ENCODE data around the gene GH1. TPM values are rescaled to one million over a fixed set of nuclear protein-coding genes. Genes with fewer than 3 reads are reported as not detected.
A peak's percentile ranks its signal among the peaks of the same experiment; 100 is the strongest.

The GH1 gene
- polyA plus RNA-seq, 1 of the 3 experiments (the other 2 are of a cell fraction): not detected

DNA sequence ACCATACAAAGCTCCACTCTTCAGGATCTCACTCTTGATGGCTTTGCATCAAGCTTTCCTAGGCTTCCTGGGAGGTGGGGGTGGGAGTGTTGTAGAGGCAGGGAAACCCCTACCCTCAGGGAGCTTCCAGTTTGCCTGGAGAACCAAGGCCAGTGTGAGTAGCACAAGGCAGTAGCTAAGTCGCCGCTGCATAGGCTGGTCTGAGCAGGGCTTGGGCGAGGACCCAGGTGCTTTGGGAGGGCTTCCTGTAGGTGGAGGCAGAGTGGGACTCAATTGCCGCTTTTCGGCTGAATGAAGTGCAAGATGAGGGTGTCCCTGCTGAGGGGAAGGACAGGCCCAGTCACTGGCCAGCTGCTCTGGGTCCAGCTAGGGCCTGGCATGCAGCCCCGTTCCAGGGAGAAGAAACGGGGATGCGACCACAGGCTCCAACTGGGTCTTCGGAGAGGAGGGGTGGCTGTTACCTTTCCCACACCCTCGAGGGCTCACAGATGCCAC lies 9.6 kb upstream of the GH1 start (continued):
- TF ChIP-seq SIN3A (IDR thresholded peaks at IDR 0.05; ENCODE audit: borderline replicate concordance, low read depth, low read length): no peak

DNA sequence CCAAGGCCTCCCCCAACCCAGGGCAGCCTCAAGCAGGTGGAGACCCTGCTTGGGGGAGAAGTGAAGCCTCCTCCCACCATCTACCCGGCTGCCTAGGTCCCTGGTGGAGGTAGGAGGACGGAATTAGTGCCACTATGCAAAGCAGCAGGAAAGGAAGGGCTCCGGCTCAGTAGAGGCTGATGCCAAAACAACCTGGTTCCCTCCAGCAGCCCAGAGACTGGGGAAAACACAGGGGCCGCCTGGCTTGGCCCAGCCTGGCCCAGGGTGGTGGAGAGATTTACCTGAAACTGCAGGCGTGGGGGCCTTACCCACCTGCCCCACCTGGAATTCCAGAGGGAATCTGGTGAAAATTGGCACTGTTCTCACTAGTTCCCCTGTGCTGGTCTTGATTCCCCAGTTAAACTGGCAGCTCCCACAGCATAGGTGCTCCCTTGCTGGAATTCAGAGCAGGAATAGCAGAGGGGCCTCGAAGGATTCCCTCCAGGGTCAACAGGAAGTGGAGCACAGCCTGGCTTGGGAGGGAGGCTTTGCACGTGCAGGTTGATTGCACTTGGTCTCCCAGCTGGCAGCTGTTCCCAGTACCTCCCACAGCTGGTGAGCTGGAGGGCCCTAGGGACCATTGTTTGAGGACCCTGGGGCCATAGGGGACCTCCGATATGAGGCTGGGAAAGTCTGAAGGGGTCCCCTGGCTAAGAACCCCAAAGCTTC lies 9.0 kb upstream of the GH1 start:
- 46% methylated on average over 7 of the region's 8 CpGs for WGBS (ENCODE audit: low lambda C conversion rate)
- no peak overlapping the region for H2AFZ ChIP-seq (ENCODE audit: low read depth)
- no peak overlapping the region for H3K27ac ChIP-seq (ENCODE audit: low read depth in 2 of 2, low read length in 1 of 2)
- no peaks in the 10 kb centered on the region for H3K27me3 ChIP-seq (ENCODE audit: insufficient read depth)
- H3K36me3 ChIP-seq (replicated peaks in 1 of 2; ENCODE audit: control insufficient read depth in 1 of 2, insufficient read depth in 2 of 2, low read length in 1 of 2): no peaks in the 10 kb centered on the region
- no peaks in the 10 kb centered on the region for H3K9me3 ChIP-seq
- H3K4me2 ChIP-seq: no peak overlapping the region
- H3F3A ChIP-seq (replicated peaks; ENCODE audit: insufficient read depth): no peaks in the 10 kb centered on the region
- POLR2A ChIA-PET: no interaction called here
- TF ChIP-seq MXI1 (IDR thresholded peaks at IDR 0.05; ENCODE audit: low read depth, low read length): no peak
- TF ChIP-seq CHD2 (IDR thresholded peaks at IDR 0.05; ENCODE audit: low read length, partially characterized antibody): no peak
- TF ChIP-seq FOXJ3 (CRISPR knock-in tag; IDR thresholded peaks at IDR 0.05): no peak
- no peak for TF ChIP-seq NRF1 (IDR thresholded peaks at IDR 0.05; ENCODE audit: low read depth, low read length)
- no peak for TF ChIP-seq REST (IDR thresholded peaks at IDR 0.05; ENCODE audit: low read depth, low read length)
- no peak for TF ChIP-seq JUND (IDR thresholded peaks at IDR 0.05)
- no peak for TF ChIP-seq EP300 (IDR thresholded peaks at IDR 0.05; ENCODE audit: borderline replicate concordance in 1 of 2, low read depth in 1 of 2, low read length in 1 of 2)
- TF ChIP-seq TEAD4 (IDR thresholded peaks at IDR 0.05; ENCODE audit: borderline replicate concordance, insufficient read depth): no peak
- TF ChIP-seq, protein P1, sequence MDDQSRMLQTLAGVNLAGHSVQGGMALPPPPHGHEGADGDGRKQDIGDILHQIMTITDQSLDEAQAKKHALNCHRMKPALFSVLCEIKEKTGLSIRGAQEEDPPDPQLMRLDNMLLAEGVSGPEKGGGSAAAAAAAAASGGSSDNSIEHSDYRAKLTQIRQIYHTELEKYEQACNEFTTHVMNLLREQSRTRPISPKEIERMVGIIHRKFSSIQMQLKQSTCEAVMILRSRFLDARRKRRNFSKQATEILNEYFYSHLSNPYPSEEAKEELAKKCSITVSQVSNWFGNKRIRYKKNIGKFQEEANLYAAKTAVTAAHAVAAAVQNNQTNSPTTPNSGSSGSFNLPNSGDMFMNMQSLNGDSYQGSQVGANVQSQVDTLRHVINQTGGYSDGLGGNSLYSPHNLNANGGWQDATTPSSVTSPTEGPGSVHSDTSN (IDR thresholded peaks at IDR 0.05): no peak
- TF ChIP-seq, protein P2, sequence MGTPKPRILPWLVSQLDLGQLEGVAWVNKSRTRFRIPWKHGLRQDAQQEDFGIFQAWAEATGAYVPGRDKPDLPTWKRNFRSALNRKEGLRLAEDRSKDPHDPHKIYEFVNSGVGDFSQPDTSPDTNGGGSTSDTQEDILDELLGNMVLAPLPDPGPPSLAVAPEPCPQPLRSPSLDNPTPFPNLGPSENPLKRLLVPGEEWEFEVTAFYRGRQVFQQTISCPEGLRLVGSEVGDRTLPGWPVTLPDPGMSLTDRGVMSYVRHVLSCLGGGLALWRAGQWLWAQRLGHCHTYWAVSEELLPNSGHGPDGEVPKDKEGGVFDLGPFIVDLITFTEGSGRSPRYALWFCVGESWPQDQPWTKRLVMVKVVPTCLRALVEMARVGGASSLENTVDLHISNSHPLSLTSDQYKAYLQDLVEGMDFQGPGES (IDR thresholded peaks at IDR 0.05; ENCODE audit: low read depth, low read length): no peak
- no peak for TF ChIP-seq NFIC (IDR thresholded peaks at IDR 0.05; ENCODE audit: borderline replicate concordance)
- TF ChIP-seq MEF2A (IDR thresholded peaks at IDR 0.05; ENCODE audit: borderline replicate concordance, low read depth): no peak
- TF ChIP-seq, protein P3, sequence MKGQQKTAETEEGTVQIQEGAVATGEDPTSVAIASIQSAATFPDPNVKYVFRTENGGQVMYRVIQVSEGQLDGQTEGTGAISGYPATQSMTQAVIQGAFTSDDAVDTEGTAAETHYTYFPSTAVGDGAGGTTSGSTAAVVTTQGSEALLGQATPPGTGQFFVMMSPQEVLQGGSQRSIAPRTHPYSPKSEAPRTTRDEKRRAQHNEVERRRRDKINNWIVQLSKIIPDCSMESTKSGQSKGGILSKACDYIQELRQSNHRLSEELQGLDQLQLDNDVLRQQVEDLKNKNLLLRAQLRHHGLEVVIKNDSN (IDR thresholded peaks at IDR 0.05; ENCODE audit: borderline replicate concordance, low read depth): no peak
- TF ChIP-seq, protein P4, sequence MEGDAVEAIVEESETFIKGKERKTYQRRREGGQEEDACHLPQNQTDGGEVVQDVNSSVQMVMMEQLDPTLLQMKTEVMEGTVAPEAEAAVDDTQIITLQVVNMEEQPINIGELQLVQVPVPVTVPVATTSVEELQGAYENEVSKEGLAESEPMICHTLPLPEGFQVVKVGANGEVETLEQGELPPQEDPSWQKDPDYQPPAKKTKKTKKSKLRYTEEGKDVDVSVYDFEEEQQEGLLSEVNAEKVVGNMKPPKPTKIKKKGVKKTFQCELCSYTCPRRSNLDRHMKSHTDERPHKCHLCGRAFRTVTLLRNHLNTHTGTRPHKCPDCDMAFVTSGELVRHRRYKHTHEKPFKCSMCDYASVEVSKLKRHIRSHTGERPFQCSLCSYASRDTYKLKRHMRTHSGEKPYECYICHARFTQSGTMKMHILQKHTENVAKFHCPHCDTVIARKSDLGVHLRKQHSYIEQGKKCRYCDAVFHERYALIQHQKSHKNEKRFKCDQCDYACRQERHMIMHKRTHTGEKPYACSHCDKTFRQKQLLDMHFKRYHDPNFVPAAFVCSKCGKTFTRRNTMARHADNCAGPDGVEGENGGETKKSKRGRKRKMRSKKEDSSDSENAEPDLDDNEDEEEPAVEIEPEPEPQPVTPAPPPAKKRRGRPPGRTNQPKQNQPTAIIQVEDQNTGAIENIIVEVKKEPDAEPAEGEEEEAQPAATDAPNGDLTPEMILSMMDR (IDR thresholded peaks at IDR 0.05): no peak
- no peak for TF ChIP-seq TAF1 (IDR thresholded peaks at IDR 0.05; ENCODE audit: borderline replicate concordance, low read depth, low read length)
- TF ChIP-seq, protein P5, sequence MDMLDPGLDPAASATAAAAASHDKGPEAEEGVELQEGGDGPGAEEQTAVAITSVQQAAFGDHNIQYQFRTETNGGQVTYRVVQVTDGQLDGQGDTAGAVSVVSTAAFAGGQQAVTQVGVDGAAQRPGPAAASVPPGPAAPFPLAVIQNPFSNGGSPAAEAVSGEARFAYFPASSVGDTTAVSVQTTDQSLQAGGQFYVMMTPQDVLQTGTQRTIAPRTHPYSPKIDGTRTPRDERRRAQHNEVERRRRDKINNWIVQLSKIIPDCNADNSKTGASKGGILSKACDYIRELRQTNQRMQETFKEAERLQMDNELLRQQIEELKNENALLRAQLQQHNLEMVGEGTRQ (IDR thresholded peaks at IDR 0.05; ENCODE audit: borderline replicate concordance, low read depth, low read length): no peak
- no peak for TF ChIP-seq EZH2phosphoT487 (IDR thresholded peaks at IDR 0.05; ENCODE audit: borderline replicate concordance, low read depth)
- TF ChIP-seq FOXM1 (IDR thresholded peaks at IDR 0.05; ENCODE audit: low read depth): no peak
- no peak for TF ChIP-seq POLR2AphosphoS5 (IDR thresholded peaks at IDR 0.05; ENCODE audit: low read depth, low read length)
- TF ChIP-seq SIN3A (IDR thresholded peaks at IDR 0.05; ENCODE audit: borderline replicate concordance, low read depth, low read length): no peak
- no peaks in the 10 kb centered on the region for H4K20me1 ChIP-seq (ENCODE audit: insufficient read depth)
- H3K9me2 ChIP-seq: no peaks in the 10 kb centered on the region
- H3K79me2 ChIP-seq (ENCODE audit: insufficient read depth): no peaks in the 10 kb centered on the region
- CTCF ChIA-PET: interaction anchor here (0.7 to 8.8 kb wide), 10 partner anchors 9 to 206 kb away, joined by 3 to 90 read pairs (median 4); partner anchors contain the start of genes CSHL1 and GH1
- H3K9ac ChIP-seq: no peak overlapping the region
- H3K4me3 ChIP-seq (ENCODE audit: low read depth in 2 of 2, low read length in 1 of 2): no peak overlapping the region
- DNase-seq: peak; percentile 15
- no peaks in the 10 kb centered on the region for H3K4me1 ChIP-seq (ENCODE audit: control insufficient read depth in 1 of 2, insufficient read depth in 2 of 2, low read depth in 1 of 2, low read length in 1 of 2)

Measured in SK-N-SH (cell line).